Central memory CD4-positive, alpha-beta T cell (primary cell): ENCODE results near the gene PAAF1.
A peak's percentile ranks its signal among the peaks of the same experiment; 100 is the strongest.

Experiments
- DNase-seq: peaks from one replicate; pipeline ENCODE4 v3.0.0; 2022

PAAF1 gene

DNA sequence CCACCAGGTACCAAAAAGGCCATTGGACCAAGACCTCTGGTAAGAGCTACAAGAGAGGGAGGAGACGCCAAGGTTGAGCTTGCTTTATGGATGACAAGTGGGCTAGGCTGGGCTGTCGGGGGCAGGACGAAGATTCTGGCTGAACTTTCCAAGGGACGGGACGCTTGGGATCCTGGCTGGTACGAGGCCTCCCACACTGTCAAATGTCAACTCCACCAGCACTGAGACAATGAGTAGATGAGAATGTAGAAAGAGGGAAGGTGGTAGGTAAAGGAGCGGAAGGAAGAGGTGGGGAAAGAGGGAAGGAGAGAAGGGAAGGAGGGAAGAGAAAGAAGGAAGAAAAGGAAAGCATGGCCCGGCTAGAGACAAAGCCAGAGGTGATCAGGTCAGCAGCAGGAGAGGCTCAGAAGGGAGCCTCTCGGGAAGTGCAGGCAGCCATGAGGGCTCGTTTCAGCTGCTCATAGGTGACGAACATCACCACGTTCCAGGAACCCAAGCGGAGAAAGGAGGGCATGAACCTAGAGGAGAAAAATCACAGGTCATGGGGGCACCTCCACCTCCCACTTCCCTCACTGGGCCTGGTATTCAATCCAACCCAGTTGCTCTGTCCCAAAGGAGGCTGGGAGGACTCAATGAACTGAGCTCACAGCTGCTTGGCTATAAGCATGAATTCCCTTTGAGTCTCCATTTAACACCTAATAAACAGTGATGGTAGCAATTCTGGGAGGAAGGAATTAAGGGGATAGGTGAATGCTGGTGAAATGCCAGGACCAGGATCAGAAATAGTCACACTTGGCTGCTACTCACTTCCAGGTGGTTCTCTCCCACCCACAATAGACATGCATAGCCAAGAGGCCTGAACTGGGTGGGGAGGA, 98.0 kb downstream of the PAAF1 start:
- no peak for DNase-seq

DNA sequence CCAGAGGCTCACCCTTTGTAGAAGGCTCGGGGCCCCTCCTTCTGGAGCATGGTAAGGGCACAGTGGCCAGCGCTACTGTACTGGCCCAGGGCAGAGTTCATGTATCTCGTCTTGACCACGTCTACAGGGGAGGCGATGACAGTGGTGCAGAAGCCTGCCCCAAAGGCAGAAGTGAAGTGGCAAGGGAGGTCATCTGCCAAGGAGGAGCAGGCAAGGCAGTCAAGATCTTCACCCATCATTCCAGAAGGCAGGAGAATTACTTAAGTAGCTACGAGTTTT, 98.6 kb downstream of the PAAF1 start:
- no peak for DNase-seq

DNA sequence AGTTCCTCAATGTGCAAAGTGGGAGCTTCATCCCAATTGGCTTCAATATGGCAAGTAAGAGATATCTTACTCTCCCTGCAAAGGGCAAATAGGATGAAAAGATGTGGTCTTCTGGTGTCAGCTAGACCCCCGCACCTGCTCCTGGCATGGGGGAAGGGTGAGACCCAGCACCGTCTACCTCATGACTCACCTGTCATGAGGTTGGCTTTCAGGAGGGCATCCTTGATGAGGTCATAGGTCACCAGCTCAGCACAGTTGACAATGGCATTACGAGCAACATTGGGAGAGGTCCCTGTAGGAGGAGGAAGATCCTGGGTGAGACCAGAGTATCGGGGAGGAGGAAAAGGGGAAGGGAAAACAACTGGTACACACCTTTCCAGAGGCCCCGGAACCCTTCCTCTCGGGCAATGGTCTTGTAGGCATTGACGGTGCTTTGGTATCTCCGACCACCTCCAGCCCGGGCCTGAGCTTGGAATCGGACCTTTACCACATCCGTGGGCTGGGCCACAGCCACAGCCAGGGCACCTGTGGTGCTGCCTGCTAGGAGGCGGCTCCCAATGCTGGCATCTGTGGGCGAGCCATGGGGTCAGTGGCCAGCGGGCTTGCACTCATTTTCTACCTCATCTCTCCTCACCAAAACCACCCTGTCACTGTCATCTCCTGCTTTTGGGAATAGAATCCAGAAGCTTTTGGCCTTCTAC, 99.8 kb downstream of the PAAF1 start:
- DNase-seq = no peak

DNA sequence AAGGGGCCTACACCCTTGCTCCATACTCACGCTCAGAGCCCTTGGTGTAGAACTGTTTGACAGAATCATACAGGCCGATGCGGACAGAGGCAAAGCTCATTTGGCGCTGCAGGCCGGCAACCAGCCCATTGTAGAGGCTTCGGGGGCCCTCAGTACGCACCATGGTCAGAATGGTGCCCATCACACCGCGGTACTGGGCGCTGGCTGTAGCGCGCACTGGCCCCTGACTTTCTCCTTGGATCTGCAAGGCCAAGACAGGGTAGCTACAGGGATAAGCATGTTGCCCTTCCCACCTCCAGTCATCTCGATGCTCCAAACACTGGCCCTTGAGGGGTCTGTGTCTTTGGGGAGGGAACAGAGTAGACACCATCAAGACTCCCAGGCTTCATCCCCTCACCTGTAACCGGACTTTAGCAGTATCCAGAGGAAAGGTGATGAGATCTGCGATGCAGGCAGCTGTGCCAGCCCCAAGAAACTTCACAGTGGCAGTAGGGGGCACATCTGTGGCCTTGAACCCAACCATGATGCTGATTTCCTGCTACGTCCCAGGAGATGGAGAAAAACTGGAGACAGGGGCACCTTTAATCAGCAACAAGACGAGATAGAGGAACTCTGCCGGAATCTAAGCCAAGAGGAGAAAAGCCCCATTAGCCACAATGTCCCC, 101.2 kb downstream of the PAAF1 start:
- DNase-seq = no peak

DNA sequence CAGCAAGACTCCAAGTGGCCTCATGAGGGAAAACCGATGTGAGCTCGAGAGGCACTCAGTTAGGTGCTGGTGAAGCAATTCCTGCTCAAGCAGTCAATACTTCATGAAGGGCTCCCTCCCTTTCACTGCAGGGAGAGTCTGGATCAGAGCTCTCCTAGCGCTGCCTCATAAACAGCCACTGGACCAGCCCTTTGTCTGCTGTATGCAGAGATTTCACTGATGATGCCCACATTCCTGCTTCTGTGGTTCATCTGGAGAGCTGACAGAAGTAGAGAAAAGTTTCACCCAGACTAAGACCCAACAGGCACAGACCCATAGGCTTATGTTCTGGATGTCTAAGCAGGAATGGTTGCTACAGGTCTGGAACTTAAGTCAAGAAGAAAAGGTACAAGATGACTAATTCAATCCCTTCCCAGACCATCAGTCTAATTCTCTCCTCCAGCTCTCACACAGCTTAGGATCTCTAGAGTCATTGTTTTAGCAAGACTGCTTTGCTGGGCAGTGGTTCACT, 101.8 kb downstream of the PAAF1 start:
- DNase-seq = no peak

DNA sequence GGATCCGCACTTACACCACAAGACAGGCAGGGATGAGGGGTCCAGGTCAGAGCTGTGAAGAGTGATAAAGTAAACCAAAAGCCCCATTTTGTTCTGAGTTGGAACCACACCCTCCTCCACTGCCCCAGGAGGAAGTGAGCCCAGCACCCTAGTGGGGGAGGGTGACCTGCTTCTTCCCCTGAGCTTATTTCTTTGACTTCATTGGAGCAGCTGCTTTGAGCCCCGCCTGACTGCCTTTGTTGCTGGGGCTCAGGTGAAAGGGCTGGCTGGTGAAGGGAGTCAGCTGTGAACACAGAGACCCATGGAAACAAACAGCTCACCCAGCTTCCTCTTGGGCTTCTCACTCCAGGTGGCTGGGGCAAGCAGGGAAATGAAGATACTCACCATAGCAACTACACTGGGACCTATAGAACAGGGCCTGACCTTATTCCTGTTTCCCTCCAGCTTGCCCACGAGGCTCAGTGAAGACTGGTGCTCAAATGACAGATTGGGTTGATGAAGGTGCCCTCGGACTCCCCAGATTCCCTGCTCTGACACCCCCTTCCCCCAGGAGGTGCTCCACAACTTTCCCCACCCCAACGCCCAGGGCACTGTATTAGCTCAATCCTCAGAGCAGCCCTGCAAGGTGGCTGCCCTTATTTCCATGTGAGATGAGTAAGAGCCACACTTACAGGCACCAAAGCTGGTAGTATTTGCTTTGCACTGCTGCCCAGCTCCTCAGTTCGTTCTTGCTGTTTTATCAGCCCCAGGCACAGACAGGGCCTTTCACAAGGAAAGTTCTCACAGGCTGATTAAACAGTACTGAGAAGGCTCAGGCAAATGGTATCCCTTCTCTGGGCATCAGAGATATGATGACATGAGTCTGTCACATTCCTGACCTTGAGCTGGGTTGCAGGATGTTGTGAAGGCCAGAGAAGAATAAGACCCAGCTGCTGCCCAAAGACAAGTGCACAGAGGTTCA, 103.5 kb downstream of the PAAF1 start:
- DNase-seq = peak; percentile 90
